LNCAP (cell line): Measurements from ENCODE around the gene MYCBP2.
A peak's percentile ranks its signal among the peaks of the same experiment; 100 is the strongest.

Experiments
- CTCF ChIP-seq: fragments of 450-650 bp; IDR thresholded peaks from 2 replicates; pipeline ENCODE4 v1.5.1; 2017; ENCODE audit warnings: mild to moderate bottlenecking

The MYCBP2 gene

GRCh38 chr13:77019756-77020155 is 307.1 kb downstream of the MYCBP2 start:
- TF ChIP-seq CTCF = no peak

GRCh38 chr13:77016888-77017623 is 309.8 kb downstream of the MYCBP2 start:
- TF ChIP-seq CTCF = no peak; the same call in 1 of the 2 replicates

- TF ChIP-seq CTCF = no peak
Observed at GRCh38 chr13:77016251-77016812, 310.6 kb downstream of the MYCBP2 start.

- TF ChIP-seq CTCF = no peak
Observed at GRCh38 chr13:77014906-77015685, 311.8 kb downstream of the MYCBP2 start.

- no peak for TF ChIP-seq CTCF
Observed at GRCh38 chr13:77013853-77014542, 312.9 kb downstream of the MYCBP2 start.

GRCh38 chr13:77009011-77009410 is 317.9 kb downstream of the MYCBP2 start:
- no peak for TF ChIP-seq CTCF

GRCh38 chr13:77002590-77003190 is 324.2 kb downstream of the MYCBP2 start:
- TF ChIP-seq CTCF = peak; percentile 68
